ENCODE results near the gene LPIN1.

DNA sequence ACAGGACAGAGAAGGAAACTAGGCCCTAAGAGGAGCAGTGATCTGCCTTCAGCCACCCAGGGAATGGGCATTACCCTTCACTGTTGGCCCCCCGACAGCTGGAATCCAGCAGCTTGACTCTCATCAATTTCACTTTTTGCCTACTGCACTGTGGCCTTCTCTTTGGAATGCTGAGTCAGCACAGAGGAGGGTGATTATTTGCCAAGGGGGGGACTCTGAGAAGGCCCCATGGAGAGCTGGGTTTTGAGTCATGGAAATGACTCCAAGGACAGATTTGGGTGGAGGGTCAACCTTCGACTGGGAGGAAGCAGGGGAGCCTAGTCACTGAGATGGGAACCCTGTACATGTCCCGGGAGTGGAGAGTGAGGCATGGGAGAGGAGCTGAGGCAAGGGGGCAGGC, 38.3 kb upstream of the LPIN1 start:
- TF ChIP-seq EZH2 (IDR thresholded peaks at IDR 0.05; ENCODE audit: borderline replicate concordance), result no peak
- TF ChIP-seq EZH2phosphoT487 (IDR thresholded peaks at IDR 0.05; ENCODE audit: low read depth, severe bottlenecking, unreplicated experiment), result no peak
